GM19351 (cell line): Measurements from ENCODE around the gene MYCBP.

Experiments used
- ATAC-seq: cut with Tn5 transposase; IDR thresholded peaks from one replicate; pipeline ENCODE4 v1.9.1; 2021; ENCODE audit warnings: mild to moderate bottlenecking, moderate library complexity; ENCODE audit not compliant: unreplicated experiment

MYCBP gene

DNA sequence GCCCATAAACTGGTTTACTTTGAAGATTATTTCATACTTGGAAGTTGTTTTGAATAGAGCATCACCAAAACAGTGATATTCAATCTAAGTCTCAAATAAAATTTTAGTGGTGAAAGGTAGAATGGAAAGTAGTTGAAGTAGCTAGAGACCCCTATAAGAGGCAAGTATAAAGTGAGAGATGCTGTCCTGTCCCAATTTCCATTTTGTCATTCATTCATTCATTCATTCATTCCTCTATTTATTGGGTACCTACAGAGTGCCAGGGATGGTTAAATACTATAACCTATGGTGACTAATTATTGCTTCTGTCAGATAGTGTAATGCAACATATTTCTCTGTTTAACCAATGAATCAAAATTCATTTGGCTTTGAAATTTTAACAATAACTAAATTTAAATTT is 46.3 kb downstream of the MYCBP start:
- no peak for ATAC-seq

DNA sequence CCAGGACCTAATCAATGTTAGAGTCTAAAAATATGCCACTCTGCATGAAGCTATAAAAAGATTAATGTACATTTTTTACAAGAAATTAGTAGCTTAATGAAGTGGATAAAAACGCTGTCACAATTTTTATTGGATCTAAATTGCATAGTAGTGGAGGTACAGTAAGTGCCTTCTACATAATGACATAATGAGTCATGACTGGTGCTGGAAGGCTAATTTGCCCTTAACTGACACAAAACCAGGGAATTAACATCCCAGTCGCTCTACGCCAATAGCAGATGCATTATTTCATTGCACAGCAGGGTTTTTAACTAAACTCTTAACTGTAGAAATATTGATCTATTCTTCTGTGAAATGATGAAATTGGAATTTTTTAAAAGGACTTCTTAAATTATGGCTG is 46.9 kb downstream of the MYCBP start:
- ATAC-seq: no peak

DNA sequence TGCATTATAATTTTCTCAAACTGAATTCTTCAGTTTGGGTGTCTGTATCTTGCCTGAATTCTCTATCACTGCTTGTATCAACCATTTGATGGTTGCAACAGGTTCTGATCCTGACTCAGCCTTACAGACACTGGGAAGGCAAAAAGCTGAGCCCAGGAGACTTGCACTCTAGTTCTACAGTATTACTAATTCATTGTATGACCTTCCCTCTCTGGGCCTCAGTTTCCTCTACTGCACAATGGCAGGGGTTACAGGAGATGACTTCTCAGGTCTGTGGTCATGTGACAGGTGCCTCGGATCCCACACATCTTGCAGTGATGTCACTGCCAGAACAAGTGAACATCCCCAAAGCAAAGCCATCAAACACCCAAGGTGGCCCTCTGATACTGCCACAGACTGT is 52.3 kb downstream of the MYCBP start:
- ATAC-seq: no peak

GRCh38 chr1:38819516-38819915 is 53.6 kb downstream of the MYCBP start:
- ATAC-seq: no peak

DNA sequence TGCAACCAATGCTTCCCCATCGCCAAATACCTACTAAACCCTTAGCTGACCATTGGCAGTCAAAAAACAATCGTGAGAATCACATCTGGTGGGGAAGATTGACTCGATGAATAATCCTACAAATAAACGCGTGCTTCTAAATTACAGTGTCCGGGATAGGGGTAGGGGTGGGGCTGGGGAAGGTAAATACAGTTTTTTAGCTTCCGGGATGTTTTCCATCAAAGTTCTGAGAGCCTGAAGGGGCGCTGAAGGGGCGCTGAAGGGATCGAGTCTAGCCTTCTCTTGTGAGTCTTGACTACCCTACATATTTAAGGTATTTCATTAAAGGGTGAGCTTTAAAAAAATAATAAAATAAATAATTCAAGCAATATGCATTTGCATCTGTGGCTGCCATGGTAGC is 54.1 kb downstream of the MYCBP start:
- ATAC-seq: no peak

- no peak for ATAC-seq
Observed at GRCh38 chr1:38818175-38818976, 54.8 kb downstream of the MYCBP start.

GRCh38 chr1:38817267-38818174 is 55.6 kb downstream of the MYCBP start:
- no peak for ATAC-seq

DNA sequence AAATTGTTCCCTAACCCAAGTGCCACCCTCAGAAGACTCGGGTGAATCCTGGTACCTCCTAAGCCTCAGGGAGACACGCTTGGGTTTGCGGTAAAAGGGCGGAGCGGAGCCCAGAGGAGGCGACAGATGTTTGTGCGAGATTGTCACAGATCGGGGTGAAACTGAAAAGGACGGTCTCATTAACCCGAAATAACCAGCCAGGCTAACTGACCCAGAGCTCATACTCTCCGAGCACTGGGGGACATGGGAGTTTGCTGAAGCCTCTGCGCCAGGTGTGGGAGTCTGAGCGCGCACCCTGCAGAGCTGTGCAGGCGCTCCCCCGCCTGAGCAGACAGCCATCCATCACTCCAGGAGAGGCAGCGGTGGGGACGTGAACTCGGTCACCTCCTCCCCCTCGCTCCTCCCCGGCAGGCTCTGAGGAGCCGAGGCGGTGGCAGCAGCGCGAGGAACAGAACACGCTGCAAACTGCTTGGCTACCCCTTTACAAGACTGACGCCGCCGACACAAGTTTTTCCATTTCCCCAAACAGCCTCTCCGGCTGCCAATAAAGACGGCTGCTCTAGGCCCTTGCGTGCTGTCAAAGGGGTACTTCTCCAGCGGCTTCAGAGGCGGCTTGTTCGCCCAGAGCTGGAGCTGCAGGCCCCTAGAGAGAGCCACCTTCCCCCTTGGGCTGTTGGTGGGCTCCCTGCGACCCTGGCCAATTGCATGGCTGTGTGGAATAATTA is 57.1 kb downstream of the MYCBP start:
- no peak for ATAC-seq

GRCh38 chr1:38814984-38815464 is 58.1 kb downstream of the MYCBP start:
- no peak for ATAC-seq

- ATAC-seq: no peak
Observed at GRCh38 chr1:38814444-38814983, 58.6 kb downstream of the MYCBP start.

DNA sequence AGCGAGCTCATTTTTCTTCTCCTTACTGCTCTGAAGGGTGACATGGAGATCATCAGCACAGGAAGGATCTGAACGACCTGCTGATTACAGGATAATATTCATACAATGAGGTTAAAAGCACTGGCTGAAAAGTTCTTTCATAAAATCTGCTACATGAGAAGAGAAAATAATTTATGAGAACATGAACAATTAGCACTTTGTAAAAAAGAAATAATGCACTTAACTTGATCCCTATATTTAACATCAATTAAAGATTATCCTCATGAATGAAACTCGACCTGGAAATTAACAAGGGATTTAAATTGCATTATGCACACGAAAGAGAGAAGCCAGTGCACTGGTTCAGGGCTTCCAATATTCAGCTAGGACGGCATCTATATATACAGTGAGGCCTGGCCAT is 60.2 kb downstream of the MYCBP start:
- ATAC-seq: no peak
